GM18858 (cell line): Measurements from ENCODE around the gene CCDC85C.

Experiments
- ATAC-seq: cut with Tn5 transposase; IDR thresholded peaks from one replicate; pipeline ENCODE4 v1.9.1; 2021; ENCODE audit not compliant: unreplicated experiment

CCDC85C gene

DNA sequence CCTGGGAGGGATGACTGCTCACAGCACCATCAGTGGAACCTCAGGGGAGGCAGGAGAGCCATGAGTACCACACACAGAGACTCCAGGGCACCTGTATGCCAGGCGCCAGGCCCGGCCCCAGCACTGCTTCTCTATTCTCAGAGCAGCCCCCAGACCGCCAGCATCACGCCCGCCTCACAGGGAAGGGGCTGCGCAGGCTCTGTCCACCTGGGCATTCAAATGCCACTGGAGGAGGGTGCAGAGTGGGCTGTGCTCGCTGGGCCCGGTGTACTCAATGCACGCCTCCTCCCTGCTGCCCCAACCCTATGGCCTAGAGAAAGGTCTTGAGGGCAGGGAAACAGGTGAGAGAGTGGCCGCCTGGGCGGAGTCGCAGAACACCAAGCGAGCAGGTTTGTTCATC, 43.6 kb downstream of the CCDC85C start:
- ATAC-seq = no peak

GRCh38 chr14:99559286-99559990, 44.6 kb downstream of the CCDC85C start:
- ATAC-seq = no peak

GRCh38 chr14:99556134-99556791, 47.7 kb downstream of the CCDC85C start:
- no peak for ATAC-seq

GRCh38 chr14:99554757-99555531, 49.1 kb downstream of the CCDC85C start:
- ATAC-seq = no peak

GRCh38 chr14:99554184-99554583, 49.8 kb downstream of the CCDC85C start:
- no peak for ATAC-seq

- no peak for ATAC-seq
Measured at GRCh38 chr14:99552572-99553216, 51.3 kb downstream of the CCDC85C start.

DNA sequence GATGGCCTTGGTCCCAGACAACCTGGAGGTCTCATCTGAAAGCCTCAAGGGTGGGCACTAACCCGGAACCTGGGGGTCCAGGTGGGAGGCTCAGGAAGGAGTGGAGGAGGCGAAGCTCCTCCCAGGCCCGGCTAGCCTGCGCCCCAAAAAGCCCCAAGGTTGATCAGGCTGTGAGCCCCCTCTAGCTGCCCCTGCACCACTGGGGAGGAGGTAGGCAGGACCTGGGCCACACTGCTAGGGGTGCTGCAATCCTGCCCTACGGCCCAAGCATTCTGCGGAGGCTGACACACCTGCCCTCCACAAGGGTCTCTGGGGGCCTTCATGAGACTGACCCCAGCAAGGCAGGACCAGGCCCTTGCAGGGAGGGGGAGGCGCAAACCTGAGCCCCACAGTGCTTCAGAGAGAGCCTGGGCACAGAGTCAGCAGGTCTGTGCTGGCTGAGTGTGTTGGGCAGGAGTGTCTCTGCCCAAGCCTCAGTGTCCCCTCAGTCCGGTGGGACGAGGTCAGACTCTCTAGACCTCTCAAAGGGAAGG, 51.9 kb downstream of the CCDC85C start:
- no peak for ATAC-seq

- ATAC-seq = no peak
Measured at GRCh38 chr14:99551034-99551922, 52.7 kb downstream of the CCDC85C start.

DNA sequence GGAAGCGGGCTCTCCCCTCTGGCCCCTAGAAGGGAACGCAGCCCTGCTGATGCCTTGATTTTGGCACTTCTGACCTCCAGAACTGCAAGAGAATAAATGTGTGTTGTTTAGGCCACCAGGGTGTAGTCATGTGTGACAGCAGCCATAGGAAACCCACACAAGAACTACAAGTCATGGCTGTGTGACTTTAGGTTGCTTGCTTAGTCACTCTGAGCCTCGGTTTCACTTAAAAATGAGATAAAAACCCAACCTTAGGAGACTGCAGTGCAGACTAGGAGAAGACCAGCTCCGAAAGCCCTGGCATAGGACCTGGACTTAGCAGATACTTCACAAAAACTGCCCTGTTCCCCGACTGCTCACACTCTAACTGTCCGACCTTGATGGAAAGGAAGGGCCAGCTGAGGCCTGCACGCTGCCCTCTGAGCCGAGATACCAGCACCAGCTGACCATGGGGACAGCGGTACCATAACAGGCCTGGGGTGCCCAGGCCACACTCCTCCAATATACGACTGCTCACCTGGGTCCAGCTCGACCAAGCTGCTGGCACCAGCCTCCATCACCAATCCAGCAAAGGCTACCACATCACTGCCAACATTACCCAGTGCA, 53.5 kb downstream of the CCDC85C start:
- ATAC-seq = no peak

- no peak for ATAC-seq
Measured at GRCh38 chr14:99549684-99550083, 54.3 kb downstream of the CCDC85C start.

- no peak for ATAC-seq
Measured at GRCh38 chr14:99548871-99549515, 55.0 kb downstream of the CCDC85C start.

GRCh38 chr14:99548255-99548654, 55.8 kb downstream of the CCDC85C start:
- no peak for ATAC-seq

GRCh38 chr14:99546234-99546879, 57.6 kb downstream of the CCDC85C start:
- no peak for ATAC-seq

GRCh38 chr14:99545586-99545985, 58.4 kb downstream of the CCDC85C start:
- ATAC-seq = no peak

- no peak for ATAC-seq
Measured at GRCh38 chr14:99544991-99545390, 59.0 kb downstream of the CCDC85C start.

GRCh38 chr14:99543985-99544384, 60.0 kb downstream of the CCDC85C start:
- ATAC-seq = no peak

DNA sequence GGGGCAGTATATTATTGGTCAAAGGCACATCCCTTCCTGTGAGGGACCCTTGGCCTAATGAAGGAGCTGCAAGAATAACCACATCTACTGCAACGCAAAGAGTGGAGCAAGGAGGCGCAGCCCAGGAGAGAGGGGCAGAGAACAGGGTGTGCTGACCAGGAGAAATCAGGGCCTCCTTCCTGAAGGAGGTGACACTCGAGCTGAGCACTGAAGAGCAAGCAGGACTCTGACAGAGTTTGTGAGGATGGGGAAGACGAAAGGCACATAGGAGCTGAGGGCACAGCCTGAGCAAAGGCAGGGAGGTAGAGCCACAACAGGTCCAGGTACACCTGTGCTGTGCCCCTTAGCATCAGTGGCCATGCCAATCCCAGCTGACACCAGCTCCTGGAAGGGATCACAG, 60.6 kb downstream of the CCDC85C start:
- ATAC-seq = no peak

DNA sequence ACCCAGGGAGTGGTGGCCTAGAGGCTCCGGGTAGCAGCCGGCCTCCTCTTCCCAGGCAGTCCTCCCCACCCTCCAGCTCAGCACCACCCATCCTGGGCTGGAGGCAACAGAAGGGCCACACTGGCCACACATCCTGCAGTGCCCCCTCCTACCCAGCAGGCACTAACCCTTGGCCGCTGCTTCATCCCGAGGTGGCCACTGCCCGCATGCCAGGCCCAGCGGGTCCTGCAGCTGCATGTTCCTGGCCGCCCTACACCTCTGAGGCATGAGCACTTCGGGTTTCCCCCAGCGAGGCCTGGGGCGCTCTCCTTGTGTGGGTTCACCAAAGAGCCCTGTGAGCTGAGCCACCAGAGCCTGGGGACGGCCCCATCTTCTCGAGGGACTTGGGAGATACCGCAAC, 61.4 kb downstream of the CCDC85C start:
- no peak for ATAC-seq
